GM18858 (cell line): ENCODE results near the gene ATG14.

ENCODE experiments used
- ATAC-seq: cut with Tn5 transposase; IDR thresholded peaks from one replicate; pipeline ENCODE4 v1.9.1; 2021; ENCODE audit not compliant: unreplicated experiment

ATG14 gene

GRCh38 chr14:55323910-55324309 lies 87.7 kb downstream of the ATG14 start:
- ATAC-seq, result no peak

- no peak for ATAC-seq
Measured at GRCh38 chr14:55318694-55319093, 92.9 kb downstream of the ATG14 start.

DNA sequence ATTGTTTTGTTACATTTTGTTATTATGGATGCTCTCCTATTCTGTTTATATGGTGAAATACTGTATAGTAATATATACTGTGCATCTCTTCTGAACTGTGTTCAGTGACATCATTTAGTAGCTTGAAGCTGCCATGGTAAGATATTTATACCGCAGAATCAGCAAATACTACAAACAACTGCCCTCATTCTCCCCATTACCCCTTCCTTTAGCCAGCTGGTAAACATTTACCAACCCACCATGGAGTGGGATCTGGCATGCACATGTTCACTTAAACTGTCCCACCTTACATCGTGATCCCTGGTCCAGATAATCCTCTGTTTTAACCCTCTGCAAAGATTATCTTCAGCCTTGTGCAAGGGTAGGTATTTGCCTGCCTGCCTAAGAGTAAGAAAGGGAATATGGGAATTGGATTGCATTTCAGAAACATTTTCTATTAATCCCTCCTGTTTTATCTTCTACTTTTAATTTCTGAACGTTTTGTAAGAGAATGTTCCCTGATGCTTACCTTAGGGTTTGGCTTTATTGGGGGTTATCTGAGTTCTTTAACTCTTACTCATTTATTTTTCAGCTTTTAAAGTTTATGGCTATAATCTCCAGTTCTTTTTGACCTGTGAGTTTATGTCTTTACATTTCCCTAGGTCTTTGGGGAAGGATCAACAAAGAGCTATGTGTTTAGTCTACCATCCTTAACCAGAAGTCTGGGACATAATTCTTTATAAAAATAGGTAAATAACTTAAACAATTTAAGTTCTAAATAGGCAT lies 93.9 kb downstream of the ATG14 start:
- no peak for ATAC-seq

GRCh38 chr14:55316564-55316963 lies 95.1 kb downstream of the ATG14 start:
- no peak for ATAC-seq
